GM13977 (cell line): ENCODE data around the gene EIF2B1.

Source experiments
- DNase-seq: peaks from one replicate; pipeline ENCODE4 v3.0.0; 2012; ENCODE audit warnings: low spot score
- CTCF ChIP-seq: IDR thresholded peaks from 2 replicates; pipeline ENCODE4 v1.5.1; 2012; ENCODE audit warnings: mild to moderate bottlenecking, control low read depth; ENCODE audit not compliant: insufficient read depth; ENCODE audit errors: extremely low read depth, missing control alignments
- in situ Hi-C: fragments of 300-500 bp; cut with MboI; formaldehyde crosslinking; loops from one replicate; pipeline ENCODE4 v1.12.0; 2022; ENCODE audit warnings: low sequenced_read_pairs, low pct_unique_long_range_greater_than_20kb, mixed read lengths, inconsistent platforms; ENCODE audit not compliant: unreplicated experiment

EIF2B1 gene

GRCh38 chr12:123670882-123671728, 37.6 kb upstream of the EIF2B1 start, which contains the start of gene TCTN2:
Gene TCTN2, plus strand, starts transcription at chr12:123671113. Its CDS starts 128 bp downstream, at chr12:123671241.
- peak; percentile 97 for DNase-seq
- in situ Hi-C loops, result no loop called here
- no peak for TF ChIP-seq CTCF

- TF ChIP-seq CTCF, result no peak
- DNase-seq, result no peak
- in situ Hi-C loops, result no loop called here
Observed at GRCh38 chr12:123667771-123668170, 34.3 kb upstream of the EIF2B1 start.

- DNase-seq, result no peak
- in situ Hi-C loops, result no loop called here
- TF ChIP-seq CTCF, result no peak
Observed at GRCh38 chr12:123659996-123660727, 26.7 kb upstream of the EIF2B1 start.

GRCh38 chr12:123657211-123657610, 23.7 kb upstream of the EIF2B1 start:
- in situ Hi-C loops, result no loop called here
- no peak for DNase-seq
- no peak for TF ChIP-seq CTCF

- TF ChIP-seq CTCF, result no peak
- in situ Hi-C loops, result no loop called here
Observed at GRCh38 chr12:123656392-123656791, 22.9 kb upstream of the EIF2B1 start.

GRCh38 chr12:123655420-123655819, 21.9 kb upstream of the EIF2B1 start:
- no peak for TF ChIP-seq CTCF
- peak; percentile 49 for DNase-seq

More at GRCh38 chr12:123656392-123656791, 22.9 kb upstream of the EIF2B1 start:
- DNase-seq, result no peak

More at GRCh38 chr12:123655420-123655819, 21.9 kb upstream of the EIF2B1 start:
- in situ Hi-C loops, result no loop called here
